ENCODE data around the gene FFAR3.

Gene FFAR3, protein sequence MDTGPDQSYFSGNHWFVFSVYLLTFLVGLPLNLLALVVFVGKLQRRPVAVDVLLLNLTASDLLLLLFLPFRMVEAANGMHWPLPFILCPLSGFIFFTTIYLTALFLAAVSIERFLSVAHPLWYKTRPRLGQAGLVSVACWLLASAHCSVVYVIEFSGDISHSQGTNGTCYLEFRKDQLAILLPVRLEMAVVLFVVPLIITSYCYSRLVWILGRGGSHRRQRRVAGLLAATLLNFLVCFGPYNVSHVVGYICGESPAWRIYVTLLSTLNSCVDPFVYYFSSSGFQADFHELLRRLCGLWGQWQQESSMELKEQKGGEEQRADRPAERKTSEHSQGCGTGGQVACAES

GRCh38 chr19:35357867-35358573 lies at the start of gene FFAR3:
Gene FFAR3 (plus strand): TSS chr19:35358460. CDS start chr19:35358891, 431 bp downstream.
- peak; percentile 28 for DNase-seq

DNA sequence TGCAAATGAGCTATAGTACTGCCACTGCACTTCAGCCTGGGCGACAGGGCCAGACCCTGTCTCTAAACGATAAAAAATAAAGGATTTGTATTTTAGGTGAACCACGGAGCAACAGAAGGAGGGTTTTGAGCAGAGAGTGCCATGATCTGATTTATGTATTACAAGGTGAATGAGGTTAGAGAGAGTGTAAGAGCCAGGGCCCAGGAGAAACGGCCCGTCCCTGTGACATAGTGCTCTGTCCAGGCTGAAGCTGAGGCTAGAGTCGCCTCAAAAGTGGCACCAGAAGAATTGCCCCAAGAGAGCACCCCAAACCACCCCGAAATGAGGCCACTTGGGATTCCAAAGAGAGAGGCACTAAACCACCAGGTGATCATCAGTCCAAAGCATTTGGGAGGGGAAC lies 49.4 kb upstream of the FFAR3 start:
- DNase-seq, result no peak

DNA sequence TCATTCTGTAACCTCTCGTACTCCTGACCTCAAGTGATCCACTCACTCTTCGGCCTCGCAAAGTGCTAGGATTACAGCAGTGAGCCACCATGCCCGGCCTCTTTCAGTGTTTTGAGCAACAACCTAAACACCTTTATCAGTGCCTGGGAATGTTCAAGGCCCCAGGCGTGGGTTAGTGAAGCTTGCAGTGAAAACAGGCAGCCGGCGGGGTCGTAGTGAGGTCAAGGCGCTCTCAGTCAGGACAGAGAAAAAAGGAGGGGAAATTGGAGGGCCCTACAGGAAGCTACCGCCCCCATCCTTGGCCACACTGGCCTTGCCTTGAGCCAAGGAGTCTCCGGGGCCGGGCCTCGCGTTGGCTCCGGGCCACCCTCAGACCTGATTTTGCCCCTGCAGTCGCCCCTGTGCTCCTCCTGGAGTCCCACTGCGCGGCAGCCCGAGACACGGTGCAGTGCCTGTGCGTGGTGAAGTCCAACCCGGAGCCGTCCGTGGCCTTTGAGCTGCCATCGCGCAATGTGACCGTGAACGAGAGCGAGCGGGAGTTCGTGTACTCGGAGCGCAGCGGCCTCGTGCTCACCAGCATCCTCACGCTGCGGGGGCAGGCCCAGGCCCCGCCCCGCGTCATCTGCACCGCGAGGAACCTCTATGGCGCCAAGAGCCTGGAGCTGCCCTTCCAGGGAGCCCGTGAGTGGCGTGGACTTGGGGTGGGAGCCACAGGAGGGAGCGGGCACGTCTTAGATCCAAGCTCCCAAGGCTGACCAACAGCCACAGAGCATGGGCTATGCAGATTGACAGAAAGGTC lies 48.6 kb upstream of the FFAR3 start:
- no peak for DNase-seq

- DNase-seq, result no peak
These were observed 47.9 kb upstream of the FFAR3 start for GRCh38 chr19:35310331-35310730.

DNA sequence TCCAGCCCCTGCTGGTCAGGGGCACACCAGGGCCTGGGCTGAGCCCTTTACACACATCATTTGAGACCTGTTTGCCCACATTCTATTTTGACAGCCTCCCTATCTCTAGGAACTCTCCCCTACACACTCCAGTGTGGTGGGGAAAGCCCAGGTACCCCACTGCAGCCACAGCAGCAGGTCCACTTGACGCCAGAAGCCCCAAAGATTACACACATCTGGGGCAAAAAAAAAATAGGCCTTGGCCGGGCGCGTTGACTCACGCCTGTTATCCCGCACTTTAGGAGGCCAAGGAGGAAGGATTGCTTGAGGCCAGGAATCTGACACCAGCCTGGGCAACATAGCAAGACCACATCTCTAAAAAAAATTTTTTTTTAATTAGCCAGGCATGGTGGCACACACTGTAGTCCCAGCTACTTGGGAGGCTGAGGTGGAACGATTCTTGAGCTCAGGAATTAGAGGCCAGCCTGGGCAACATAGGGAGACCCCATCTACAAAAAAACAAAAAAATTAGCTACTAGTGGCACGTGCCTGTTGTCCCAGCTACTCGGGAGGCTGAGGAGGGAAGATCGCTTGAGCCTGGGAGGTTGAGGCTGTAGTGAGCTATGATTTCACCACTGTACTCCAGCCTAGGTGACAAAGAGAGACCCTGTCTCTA lies 47.3 kb upstream of the FFAR3 start:
- DNase-seq, result no peak

DNA sequence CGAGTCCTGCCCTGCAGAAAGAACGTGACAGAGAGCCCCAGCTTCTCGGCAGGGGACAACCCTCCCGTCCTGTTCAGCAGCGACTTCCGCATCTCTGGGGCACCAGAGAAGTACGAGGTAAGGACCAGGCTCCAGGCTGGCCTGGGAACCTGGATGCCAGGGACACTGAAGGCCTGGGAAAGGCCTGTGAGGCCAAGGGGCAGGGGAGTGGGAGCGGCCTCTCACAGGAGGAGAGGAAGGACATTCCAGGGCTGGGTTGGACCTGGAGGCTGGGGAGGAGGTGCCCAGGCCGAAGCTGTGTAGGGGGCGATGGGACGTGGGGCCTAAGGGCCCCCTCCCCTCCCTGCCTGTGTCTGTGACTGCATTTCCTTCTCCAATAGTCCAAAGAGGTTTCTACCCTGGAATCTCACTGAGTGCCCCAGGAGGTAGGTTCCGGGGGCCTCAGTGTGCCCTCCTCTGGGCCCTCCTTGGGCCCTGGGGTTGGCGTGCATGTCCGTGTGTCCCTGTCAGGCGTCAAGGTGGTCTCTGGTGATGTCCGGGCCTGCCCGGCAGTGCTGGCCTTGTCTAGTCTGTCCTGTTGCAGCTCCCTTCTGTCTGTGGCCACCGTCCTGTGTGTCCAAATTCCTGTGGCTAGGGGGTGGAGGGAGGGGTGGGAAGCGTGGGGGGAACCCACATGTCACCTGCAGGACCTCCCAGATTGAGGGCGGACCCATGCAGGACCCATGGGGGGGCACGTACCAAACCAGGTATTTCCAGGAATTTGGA lies 46.2 kb upstream of the FFAR3 start:
- DNase-seq, result no peak

DNA sequence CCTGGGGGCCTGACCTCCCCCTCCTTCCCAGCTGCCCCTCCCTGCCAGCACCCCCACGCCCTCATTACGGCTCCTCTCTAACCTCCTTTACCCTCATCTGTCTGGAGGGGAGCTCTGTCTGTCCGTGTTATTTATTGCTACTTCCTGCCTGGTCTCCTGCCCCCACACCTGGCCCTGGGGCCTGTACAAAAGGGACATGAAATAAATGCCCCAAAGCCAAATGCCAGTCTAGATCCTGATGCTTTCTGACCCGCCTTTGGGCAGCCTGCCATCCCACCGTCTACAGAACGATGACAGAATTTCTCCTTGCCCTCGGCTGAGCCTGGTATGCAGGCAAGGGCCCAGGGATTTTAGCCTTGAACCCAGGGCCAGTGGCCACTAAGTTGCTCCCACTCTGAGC lies 44.7 kb upstream of the FFAR3 start:
- DNase-seq, result no peak

- no peak for DNase-seq
These were observed 44.2 kb upstream of the FFAR3 start for GRCh38 chr19:35314031-35314430.

GRCh38 chr19:35314858-35315470 lies 43.3 kb upstream of the FFAR3 start:
- DNase-seq, result no peak

GRCh38 chr19:35315883-35316282 lies 42.4 kb upstream of the FFAR3 start:
- no peak for DNase-seq

DNA sequence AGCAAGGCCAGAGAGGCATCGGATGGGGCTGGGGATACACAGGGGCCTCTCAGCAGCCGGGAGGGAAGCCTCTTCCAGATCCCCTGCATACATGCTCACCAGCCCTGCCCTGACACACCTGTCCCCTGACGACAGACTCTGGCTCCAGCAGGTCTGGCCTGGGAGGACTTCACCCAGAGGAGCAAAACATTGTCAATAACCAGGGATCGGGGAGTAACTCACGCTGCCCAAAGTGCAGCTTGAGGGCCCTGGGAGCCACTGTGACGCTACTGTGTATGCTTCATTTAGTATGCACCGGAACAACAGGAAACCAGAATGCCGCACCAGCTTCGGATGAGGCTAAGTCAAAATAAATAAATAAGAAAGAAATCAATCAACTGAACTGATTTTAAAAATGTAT lies 41.7 kb upstream of the FFAR3 start:
- no peak for DNase-seq

GRCh38 chr19:35317464-35318043 lies 40.7 kb upstream of the FFAR3 start:
- DNase-seq, result no peak

GRCh38 chr19:35318679-35319448 lies 39.4 kb upstream of the FFAR3 start:
- DNase-seq, result no peak

DNA sequence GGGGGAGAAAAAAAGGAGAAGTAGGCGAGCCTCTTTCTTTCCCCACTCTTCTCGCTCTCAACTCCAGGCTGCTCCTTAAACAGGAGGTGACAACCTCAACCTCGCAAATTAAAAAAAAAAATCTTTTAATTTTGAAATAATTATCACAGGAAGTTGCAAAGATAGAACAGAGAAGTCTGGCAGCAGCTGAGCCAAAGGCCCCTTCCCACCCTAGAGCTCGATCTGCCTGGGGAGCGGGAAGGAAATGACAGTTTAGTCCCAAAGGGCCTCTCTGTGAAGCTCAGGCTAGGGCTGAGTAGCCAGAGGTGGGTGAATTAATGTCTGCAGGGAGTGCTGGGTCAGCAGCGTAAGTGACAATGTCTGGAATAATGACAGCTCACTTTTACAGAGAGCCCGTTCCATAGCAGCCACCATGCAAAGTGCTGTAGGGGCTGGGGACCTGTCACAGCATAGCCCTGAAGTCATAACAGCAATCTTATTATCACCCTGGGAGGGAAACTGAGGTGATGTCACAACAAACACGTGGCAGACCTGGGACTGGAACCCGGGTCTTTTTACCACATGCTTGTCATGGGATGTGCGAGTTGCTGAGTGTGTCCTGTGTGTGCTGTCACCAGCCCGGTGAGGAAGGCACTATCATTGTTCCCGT lies 38.1 kb upstream of the FFAR3 start:
- DNase-seq, result no peak

- DNase-seq, result no peak
These were observed 37.0 kb upstream of the FFAR3 start for GRCh38 chr19:35321291-35321690.

DNA sequence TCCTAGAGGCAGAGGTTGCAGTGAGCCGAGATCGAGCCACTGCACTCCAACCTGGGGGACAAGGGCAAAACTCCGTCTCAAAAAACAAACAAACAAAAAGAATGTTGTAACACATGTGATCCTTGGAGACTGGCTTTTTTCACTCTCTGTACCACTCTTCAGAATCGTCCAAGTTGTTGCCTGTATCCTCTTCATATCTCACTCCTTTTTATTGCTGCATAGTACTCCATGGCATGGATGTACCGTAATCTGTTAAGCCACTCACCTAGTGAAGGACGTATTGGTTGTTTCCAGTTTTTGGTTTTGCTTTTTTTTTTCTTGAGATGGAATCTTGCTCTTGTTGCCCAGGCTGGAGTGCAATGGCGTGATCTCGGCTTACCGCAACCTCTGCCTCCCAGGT lies 36.2 kb upstream of the FFAR3 start:
- DNase-seq, result no peak

DNA sequence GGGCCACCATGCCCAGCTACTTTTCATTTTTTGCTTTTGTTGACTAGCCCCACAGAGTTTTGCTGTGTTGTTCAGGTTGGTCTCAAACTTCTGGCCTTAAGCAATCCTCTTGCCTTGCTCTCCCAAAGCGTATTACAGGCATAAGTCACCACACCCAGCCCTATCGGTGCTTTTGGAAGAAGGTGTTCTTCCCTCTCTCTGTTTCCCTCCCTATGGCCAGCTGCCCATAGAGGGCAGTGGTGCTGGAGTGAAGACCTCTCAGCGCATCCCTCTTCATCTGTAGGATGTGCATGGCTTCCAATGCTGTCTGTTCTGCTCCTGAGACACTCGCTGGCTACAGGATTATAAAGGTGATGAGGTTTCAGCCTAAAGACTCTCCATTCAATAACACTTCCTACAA lies 30.6 kb upstream of the FFAR3 start:
- no peak for DNase-seq

DNA sequence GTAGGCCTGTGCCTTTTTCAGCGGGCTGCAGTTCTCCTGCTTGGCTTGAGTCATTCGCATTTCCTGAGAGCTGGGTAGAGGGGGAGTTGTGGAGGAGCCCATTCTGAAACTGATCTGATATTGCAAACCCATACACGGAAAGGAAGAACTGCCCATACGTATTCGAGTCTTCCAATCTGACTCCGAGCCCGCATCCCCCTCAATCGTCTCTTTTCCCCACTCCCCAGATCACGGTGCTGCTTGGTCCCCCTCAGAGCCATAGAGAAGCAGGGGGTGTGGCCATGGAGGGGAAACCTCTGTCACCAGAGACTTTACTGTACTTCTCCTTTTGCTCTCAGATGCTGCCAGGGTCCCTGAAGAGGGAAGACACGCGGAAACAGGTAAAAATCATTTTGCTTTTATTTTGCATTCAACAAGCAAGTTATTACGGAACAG lies 29.4 kb upstream of the FFAR3 start, which contains the start of gene CD22:
CD22 (plus strand) TSS at position 337 of the 435 bp plus-strand sequence. CDS start 2,854 bp downstream, outside the sequence.
- DNase-seq, result no peak

- DNase-seq, result no peak
These were observed 28.9 kb upstream of the FFAR3 start for GRCh38 chr19:35329323-35329722.

DNA sequence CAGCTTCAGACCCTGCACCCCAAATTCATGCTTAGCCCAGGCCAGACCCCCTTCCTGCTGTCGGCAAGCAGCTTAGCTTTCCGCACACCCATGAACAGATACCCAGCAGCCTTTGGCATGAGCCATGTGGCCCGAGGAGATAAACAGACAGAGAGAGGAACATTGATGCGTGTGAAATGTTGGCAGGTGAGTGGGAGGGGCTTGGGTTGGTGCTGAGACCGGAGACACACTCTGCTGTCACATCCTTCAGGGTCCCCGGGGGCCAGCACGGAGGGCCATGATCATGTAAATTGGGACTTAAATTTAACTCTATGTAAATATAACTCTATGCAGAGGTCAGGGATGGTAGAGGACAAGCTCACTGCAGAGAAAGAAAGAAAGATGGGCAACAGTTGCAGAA lies 27.8 kb upstream of the FFAR3 start:
- no peak for DNase-seq

Measured in CD4-positive, alpha-beta T cell treated with Interleukin-4 for 4 hours (primary cell).